M059J (cell line): ENCODE measurements around the gene FOCAD. TPM values are rescaled to one million over a fixed set of nuclear protein-coding genes. Genes with fewer than 3 reads are reported as not detected.

ENCODE experiments used
- DNase-seq: peaks from one replicate; pipeline ENCODE4 v3.0.0-alpha.2; 2012; ENCODE audit warnings: low read depth
- total RNA-seq: library from RNA; depleted of rRNA; stranded (reverse); fragments of >200 nt; shearing (Covaris generic); gene quantifications from 2 replicates; pipeline ENCODE4 v1.2.3, GENCODE V29; 2014

The FOCAD gene
- total RNA-seq, 1 experiment from 2014 or later = 39.6 TPM

DNA sequence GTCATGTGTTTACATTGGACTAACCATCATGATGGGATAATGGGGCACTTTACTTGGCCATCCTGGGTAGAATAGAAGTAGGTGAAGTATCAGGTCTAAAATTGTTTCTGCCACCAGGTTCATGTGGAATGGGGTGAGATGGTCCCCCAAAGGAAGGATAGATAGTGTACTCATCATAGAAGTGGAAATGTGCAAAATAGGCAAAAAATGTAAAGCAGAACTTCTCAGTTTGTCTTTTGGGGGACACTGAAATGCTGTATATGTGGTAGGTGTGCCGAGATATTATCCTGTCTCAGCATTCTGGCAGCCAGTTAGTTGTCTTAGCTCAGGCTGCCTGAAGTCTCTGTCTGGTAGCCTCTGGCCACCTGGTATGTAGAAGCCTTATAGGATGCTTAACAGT, 107.6 kb downstream of the FOCAD start:
- DNase-seq = no peak

DNA sequence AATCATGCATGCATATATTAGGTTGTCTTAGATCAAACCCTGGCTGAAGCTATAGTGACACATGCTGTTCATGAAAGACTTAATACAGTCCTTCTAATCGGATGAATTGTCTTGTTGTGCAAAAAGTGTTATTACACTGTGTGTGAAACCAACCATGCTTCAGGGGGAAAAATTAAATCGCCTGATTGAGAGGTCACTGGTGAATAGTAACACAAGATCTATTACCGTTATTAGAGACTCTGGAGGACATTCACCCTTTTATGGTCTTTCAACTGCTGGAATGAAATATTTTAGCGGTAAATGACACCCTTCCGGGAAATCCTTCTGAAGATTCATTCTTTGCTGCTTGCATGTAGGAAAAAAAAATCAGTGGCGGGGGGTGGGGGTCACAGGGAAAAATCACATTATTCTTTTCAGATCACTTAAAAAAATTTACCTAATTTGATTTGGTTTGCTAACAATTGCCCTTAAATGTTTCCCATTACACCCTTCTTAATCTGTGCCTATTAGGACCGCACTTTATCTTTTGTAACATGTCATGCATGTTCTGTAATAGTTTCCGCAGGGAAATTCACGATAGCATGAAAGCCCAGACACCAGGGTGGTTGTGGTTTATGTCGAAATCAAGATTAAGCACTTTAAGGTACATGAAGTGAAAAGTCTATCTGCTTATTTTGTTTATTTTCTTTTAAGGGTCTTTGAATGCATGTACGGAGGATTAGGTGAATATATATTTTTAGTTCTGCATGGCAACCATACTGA, 120.6 kb downstream of the FOCAD start:
- DNase-seq = no peak

DNA sequence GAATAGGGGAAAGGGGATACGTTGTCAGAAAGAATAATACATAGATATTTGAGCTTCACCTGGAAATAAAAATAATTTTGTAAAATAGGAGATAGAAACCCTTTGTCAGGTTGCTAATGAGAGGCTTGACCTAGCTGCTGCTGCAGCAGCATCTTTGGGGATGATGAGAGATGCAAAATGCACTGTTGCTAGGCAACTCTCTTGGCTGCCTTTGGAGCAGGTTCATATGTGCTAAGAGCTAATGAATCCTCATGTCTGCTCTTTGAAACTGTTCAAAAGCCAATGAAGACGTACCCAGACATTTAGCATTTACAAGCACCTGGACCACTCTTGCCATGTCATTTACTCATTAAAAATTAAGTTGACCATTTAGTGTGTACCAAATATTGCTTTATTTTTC, 121.7 kb downstream of the FOCAD start:
- no peak for DNase-seq

DNA sequence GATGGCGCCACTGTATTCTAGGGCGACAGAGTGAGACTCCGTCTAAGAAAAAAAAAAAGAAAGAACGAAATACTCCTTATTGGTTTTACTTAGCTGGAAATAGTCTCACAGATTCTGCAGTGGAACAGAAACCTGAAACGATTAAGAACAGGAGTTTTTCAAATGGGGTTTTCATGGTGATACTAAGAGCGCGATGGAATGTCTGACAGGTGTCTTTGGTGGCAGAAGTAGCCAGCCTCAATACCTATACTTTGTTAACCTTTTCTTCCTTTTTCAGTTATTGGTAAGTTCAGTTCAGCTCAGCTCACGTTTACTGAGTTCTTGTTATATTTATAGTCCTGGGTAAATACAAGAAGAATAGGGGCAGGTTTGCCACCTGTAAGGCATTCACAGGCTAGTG, 123.9 kb downstream of the FOCAD start:
- DNase-seq = no peak

GRCh38 chr9:20811872-20812271, 127.8 kb downstream of the FOCAD start:
- DNase-seq = no peak

- no peak for DNase-seq
Observed at GRCh38 chr9:20815923-20816703, 132.1 kb downstream of the FOCAD start.

- no peak for DNase-seq
Observed at GRCh38 chr9:20823051-20823450, 139.0 kb downstream of the FOCAD start.

- DNase-seq = no peak
Observed at GRCh38 chr9:20831028-20831427, 147.0 kb downstream of the FOCAD start.

DNA sequence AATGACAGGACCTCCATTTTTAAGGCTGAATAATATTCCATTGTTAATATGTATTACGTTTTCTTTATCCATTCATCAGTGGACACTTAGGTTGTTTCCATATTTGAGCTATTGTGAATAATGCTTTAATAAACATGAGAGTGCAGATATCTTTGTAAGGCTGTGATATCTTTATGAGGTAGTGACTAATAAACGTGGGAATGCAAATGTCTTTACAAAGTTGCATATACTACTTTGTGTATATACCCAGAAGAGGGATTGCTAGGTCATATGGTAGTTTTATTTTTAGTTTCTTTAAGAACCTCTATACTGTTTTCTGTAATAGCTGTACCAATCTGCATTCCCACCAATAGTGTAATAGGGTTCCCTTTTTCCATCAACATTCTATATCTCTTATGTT, 148.7 kb downstream of the FOCAD start:
- no peak for DNase-seq

- peak; percentile 87 for DNase-seq
Observed at GRCh38 chr9:20835377-20836286, 151.6 kb downstream of the FOCAD start.

DNA sequence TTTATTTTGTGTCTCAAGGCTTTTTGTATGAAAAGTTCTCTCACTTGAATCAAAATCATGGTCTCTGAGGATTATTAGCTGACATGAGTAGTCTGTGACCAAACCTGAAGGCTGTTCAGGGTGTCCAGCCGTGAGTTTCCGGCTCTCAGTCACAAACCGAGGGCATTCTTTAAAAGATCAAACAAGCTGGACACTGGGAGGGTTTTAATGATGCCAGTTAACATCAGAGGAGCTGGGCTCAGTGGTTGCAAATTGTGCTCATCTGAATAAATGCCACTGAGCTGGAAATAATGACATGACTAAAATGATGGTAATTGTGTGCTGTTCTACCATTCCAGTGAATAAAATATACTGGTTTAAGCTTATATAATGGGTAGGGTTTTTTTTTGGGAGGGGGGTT, 153.1 kb downstream of the FOCAD start:
- peak; percentile 65 for DNase-seq

DNA sequence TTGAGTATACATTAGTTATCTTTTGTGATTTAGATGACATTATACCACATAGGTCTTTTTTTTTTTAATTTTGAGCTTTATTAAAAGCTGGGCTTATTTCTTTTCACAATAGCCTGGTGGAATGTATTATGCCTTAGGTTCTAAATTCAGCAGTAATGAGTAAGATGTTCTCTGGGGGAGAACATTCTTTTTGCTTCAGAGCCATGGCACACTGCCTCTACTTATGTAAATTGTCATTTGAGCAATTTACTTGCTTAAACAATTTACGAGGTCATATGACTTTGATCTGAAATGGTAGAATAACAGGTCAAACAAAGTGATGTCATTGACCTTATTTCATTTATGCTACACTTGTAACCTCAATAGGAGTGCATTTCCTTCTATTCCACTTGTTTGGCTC, 154.2 kb downstream of the FOCAD start:
- DNase-seq = peak; percentile 68

- no peak for DNase-seq
Observed at GRCh38 chr9:20844916-20845315, 160.9 kb downstream of the FOCAD start.

DNA sequence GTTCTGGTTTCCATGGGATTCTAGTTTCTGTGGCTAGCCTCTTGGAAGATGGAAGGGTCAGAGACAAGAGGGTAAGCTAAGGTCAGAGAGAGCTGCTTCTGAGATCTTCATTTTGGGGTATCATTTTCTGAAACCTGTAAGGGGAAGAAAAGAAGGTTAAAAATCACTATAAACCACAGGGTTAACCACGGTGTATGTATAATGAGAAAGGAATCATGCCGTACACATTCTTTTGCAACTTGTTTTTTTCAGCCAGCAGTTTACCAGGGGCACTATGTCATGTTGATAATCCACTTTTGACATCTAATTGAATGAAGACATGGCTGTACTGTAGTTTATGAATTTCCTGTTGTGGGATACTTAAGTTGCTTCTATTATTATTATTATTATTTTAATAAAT, 164.4 kb downstream of the FOCAD start:
- DNase-seq = peak; percentile 62

- no peak for DNase-seq
Observed at GRCh38 chr9:20853866-20854265, 169.8 kb downstream of the FOCAD start.

DNA sequence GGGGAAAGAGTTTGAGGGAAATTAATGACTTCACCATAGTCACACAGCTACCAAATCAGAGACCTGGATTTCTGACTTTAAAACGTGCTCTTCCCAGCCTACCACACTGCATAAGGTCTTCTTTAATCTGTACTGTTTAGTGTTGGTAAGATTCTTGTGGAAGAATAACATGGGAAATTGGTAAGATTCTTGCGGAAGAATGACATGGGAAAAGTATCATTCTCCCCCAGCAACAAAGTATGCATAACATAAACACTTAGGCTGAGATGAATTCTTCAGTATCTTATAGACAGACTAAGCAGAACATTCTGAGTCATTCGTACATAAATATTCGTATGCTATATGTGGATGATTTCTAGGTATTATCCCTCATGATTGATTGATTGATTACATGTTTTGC, 170.4 kb downstream of the FOCAD start:
- DNase-seq = no peak

DNA sequence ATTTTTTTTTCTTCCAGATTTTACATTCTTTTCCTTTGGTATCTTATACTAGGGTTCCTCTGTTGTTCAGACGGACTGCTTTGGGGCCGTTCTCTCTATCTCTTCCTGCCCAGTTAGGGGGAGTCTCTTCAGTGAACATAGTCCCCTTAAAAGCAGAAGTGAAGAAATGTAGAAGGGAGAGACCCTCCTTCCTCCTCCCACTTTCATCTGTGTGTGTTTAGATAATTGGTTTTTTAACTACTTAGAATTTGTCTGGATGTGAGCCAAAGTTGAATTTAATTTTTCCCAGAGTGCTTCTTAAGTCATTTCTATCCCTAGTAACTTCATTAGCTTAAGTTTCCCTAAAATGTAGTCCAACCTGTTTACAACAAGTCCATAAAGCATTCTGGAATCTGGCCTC, 179.9 kb downstream of the FOCAD start:
- no peak for DNase-seq

DNA sequence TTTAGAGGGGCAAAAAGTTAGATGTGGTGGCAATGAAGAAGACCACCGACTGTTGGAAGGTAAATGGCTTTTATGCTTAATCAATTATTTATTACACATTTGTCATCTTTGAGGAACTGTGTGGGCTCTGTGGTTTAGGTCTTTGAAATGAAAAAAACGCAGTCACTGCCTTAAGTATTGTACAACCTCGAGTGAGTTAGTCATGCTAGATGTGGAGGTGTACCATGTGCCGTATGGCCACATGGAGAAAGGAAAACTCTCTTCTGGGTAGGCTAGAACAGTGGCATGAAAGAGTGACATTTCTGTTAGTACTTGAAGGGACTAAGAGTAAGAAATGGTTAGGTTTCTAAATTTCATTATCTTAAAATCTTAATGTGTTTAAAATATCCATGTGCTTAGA, 181.3 kb downstream of the FOCAD start:
- no peak for DNase-seq

DNA sequence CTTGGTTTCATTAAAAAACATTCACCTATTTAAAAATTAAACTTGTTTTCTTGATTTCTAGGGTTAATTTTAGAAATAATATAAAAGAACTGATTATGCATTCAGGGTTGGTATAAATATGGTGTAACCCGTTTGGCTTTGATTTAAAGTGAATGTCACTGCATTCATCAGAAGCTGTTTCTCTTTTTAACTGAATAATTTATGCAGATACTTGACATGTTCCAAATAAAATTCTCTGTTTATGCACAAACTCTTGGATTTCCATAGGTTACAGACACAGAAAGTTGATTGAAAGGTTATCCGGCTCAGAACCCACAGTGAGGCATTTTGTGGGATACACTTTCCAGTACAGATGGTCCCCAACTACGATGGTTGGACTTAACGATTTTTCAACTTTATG, 186.1 kb downstream of the FOCAD start:
- no peak for DNase-seq

- DNase-seq = peak; percentile 77
Observed at GRCh38 chr9:20872340-20872977, 188.4 kb downstream of the FOCAD start.

DNA sequence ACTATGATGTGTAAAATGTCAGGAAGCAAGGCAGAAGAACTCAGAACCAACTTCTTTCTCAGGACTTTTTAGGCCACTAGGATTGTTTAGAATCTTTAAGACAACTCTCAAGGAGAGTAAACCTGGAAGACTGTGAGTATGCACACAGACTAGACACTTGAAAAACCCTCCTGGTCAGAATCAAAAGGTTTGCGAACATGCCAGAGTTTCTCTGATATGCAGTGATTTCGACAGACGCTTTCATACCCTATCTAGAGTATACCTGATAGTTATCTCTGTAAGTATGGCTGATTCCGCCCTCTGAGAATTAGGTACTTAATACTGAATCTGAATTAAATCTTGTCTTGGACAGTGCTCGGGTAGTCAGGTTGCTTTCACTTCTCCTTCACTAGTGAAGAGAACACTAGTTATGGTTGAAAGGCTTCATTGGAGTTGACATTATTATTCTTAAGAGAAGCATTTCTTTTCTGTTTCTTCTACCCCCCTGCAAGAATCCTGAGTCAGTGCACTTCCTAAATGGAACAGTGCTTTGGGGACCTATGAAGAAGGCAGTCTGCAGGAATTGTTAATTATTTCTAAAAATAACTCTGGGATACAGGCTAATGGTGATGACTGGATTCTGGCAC, 189.3 kb downstream of the FOCAD start:
- peak; percentile 70 for DNase-seq
